Activated CD4-positive, alpha-beta T cell treated with anti-CD3 and anti-CD28 coated beads, Interleukin-2, amount 10 ng/mL, durations not matched to agents 7 days and 5 days (primary cell): ENCODE results near the gene BIN1. TPM values are rescaled to one million over a fixed set of nuclear protein-coding genes. Genes with fewer than 3 reads are reported as not detected.

Experiments
- CTCF ChIA-PET: fragments of 350-600 bp; sonication (Branson Sonifier 250); formaldehyde crosslinking; loops from one replicate; lab custom pipeline; 2021; ENCODE audit warnings: antibody characterized with exemption; lab: Charles Lee
- POLR2A ChIA-PET: fragments of 350-600 bp; sonication (Branson Sonifier 250); formaldehyde crosslinking; loops from one replicate; lab custom pipeline; 2021; ENCODE audit warnings: antibody characterized with exemption; lab: Charles Lee
- DNase-seq: peaks from one replicate; pipeline ENCODE4 v3.0.0-alpha.2; 2020
- H3K27ac Mint-ChIP-seq: one replicate; pipeline ENCODE4 v1.8.0; 2021; ENCODE audit warnings: mild to moderate bottlenecking, moderate library complexity, mixed read lengths
- H3K27me3 Mint-ChIP-seq: one replicate; pipeline ENCODE4 v1.8.0; 2021; ENCODE audit warnings: mixed read lengths
- H3K36me3 Mint-ChIP-seq: one replicate; pipeline ENCODE4 v1.8.0; 2021; ENCODE audit warnings: low read depth, mixed read lengths
- H3K4me1 Mint-ChIP-seq: one replicate; pipeline ENCODE4 v1.8.0; 2021; ENCODE audit warnings: mixed read lengths
- H3K4me3 Mint-ChIP-seq: one replicate; pipeline ENCODE4 v1.8.0; 2021; ENCODE audit warnings: mild to moderate bottlenecking, moderate library complexity, mixed read lengths
- H3K9me3 Mint-ChIP-seq: one replicate; pipeline ENCODE4 v1.8.0; 2021; ENCODE audit warnings: mixed read lengths
- total RNA-seq, 2 experiments: library from RNA; stranded (reverse); gene quantifications; one replicate each; pipeline ENCODE4 v1.2.3, GENCODE V29; 2021

Gene BIN1
- total RNA-seq, 2 experiments from 2014 or later = 140 to 148 TPM

DNA sequence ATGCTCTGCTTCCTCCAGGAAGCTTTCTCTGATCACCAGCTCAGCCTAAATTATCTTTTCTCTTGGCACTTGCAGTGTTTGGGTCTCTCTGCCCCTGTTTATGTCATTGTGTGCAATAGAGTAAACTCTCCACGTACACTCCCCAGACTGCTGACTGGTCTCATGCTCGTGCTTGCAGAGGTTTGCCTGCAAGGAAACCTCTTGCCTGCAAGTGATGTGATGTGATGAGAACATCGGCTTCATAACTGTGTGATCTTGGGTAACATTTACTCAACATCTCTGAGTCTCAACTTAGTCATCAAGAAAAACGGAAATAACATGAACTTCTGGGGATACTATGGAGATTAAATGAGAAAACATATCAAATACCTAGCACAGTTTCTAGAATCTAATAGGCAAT, 92.3 kb downstream of the BIN1 start:
- H3K36me3 Mint-ChIP-seq = no peaks in the 10 kb centered on the region
- H3K27ac Mint-ChIP-seq = no peak overlapping the region
- no peaks in the 10 kb centered on the region for H3K4me1 Mint-ChIP-seq
- no peaks in the 10 kb centered on the region for H3K9me3 Mint-ChIP-seq
- peaks cover 34% of the 10 kb centered on the region for H3K27me3 Mint-ChIP-seq
- no peak overlapping the region for H3K4me3 Mint-ChIP-seq
- no peak for DNase-seq
- CTCF ChIA-PET = no interaction called here
- POLR2A ChIA-PET = no interaction called here

DNA sequence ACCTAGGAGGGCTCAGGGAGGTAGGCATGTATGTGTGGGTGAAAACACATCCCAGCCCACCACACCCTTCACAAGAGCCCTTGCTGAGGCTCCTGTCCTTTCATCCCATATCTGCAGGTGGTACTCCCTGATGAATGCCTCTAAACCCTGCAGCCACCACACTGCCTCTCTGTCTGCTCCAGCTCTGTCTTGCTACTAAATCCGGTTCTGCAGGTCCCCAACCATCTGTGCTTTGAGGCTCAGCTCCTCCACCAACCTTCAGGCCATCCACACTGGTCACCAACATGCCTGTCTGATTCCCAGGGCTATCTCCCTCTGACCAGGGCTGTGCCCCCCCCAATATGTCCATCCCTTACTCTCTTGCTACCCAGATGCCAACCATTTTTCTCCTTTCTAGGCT, 92.7 kb downstream of the BIN1 start:
- ChIA-PET CTCF (no interaction called here), POLR2A (no interaction called here)
- Mint-ChIP-seq H3K9me3 (no peaks in the 10 kb centered on the region), H3K27ac (no peak overlapping the region), H3K27me3 (peaks cover 32% of the 10 kb centered on the region), H3K36me3 (no peaks in the 10 kb centered on the region), H3K4me3 (no peak overlapping the region), H3K4me1 (no peaks in the 10 kb centered on the region)
- DNase-seq = no peak

DNA sequence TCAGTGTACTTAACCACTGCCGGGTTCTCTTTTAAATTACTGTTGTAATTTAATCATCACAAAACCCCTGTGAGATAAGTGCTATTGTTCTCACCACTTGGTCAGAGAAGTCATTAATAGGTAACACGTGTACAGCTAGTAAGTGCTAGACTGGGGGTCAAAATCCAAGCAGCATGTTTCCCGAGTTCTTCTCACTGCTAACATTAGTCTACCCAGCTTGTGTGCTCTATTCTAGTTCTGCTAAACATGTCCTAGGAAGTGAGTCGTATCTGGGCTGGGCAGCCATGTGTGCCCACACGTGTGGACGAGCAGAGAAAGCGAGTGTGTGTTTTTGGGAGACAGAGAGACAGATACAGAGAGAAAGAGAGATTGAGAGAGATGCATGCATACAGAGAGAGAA, 94.1 kb downstream of the BIN1 start:
- H3K27me3 Mint-ChIP-seq = peaks cover 41% of the 10 kb centered on the region
- H3K27ac Mint-ChIP-seq = no peak overlapping the region
- no peaks in the 10 kb centered on the region for H3K36me3 Mint-ChIP-seq
- ChIA-PET CTCF (no interaction called here), POLR2A (no interaction called here)
- H3K9me3 Mint-ChIP-seq = no peaks in the 10 kb centered on the region
- no peak for DNase-seq
- no peaks in the 10 kb centered on the region for H3K4me1 Mint-ChIP-seq
- no peak overlapping the region for H3K4me3 Mint-ChIP-seq

DNA sequence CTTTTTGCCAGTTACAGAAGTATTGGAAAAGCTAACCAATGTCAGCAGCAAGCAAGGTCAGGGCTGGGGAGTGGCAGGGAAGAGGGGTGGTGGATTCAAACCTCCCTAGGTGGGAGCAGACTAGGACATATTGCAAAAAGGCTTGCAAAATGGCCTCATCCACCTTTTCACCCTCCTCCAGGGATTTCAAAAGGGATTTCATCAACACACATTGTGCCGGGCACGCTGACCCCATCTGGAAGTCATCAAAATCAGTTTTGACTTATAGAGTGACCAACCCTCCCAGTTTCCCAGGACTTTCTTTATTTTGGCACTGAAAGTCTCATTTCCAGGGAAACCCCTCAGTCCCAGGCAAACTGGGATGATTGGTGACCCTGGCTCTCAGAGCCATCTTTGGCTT, 94.7 kb downstream of the BIN1 start:
- H3K9me3 Mint-ChIP-seq = no peaks in the 10 kb centered on the region
- no peak for DNase-seq
- ChIA-PET POLR2A (no interaction called here), CTCF (no interaction called here)
- no peak overlapping the region for H3K4me3 Mint-ChIP-seq
- H3K27ac Mint-ChIP-seq = no peak overlapping the region
- no peaks in the 10 kb centered on the region for H3K4me1 Mint-ChIP-seq
- H3K36me3 Mint-ChIP-seq = no peaks in the 10 kb centered on the region
- peaks cover 38% of the 10 kb centered on the region for H3K27me3 Mint-ChIP-seq

DNA sequence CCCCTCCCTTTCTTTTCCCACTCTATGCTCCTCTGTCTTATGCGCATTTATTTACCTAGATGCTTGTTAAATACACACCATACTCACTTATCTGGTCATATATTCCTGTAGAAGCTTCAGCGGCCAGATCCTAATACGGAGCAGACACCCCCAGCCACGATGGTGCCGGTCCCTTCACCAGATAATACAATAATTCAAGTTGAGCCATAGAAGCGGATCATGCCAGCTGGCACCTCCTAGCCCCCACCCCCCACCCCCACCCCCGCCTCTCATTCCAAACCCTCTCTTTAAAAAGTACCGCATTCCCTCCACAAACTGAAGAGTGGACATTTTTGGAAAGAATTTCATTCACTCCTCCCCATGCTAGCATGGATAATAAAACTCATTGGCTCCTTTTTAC, 95.2 kb downstream of the BIN1 start:
- CTCF ChIA-PET = no interaction called here

DNA sequence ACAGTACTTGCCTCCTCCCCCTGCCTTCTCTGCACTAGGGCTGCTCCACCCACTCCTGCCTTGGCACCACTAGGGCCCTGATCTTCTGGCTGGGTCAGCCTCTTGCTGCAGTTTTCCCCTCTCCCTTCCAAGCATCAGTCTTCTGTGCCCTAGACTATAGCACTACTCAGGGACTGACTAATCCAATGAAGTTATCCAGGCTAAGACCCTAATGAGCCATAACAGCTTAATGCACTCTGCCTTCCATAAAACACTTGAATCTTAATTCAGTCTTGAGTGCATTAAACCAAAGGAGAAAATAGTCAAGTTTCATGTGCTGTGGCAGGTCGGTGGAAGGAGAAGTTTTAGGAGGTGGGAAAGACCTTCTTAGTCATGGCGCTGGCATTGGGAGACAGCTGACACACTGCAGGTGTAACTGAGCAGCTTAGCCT, 95.7 kb downstream of the BIN1 start:
- H3K27me3 Mint-ChIP-seq = peaks cover 38% of the 10 kb centered on the region

More for the DNA sequence above, 95.2 kb downstream of the BIN1 start:
- H3K27ac Mint-ChIP-seq = no peak overlapping the region
- DNase-seq = no peak
- POLR2A ChIA-PET = no interaction called here
- peaks cover 38% of the 10 kb centered on the region for H3K27me3 Mint-ChIP-seq
- H3K4me1 Mint-ChIP-seq = no peaks in the 10 kb centered on the region
- H3K4me3 Mint-ChIP-seq = no peak overlapping the region
- no peaks in the 10 kb centered on the region for H3K9me3 Mint-ChIP-seq
- H3K36me3 Mint-ChIP-seq = no peaks in the 10 kb centered on the region

DNA sequence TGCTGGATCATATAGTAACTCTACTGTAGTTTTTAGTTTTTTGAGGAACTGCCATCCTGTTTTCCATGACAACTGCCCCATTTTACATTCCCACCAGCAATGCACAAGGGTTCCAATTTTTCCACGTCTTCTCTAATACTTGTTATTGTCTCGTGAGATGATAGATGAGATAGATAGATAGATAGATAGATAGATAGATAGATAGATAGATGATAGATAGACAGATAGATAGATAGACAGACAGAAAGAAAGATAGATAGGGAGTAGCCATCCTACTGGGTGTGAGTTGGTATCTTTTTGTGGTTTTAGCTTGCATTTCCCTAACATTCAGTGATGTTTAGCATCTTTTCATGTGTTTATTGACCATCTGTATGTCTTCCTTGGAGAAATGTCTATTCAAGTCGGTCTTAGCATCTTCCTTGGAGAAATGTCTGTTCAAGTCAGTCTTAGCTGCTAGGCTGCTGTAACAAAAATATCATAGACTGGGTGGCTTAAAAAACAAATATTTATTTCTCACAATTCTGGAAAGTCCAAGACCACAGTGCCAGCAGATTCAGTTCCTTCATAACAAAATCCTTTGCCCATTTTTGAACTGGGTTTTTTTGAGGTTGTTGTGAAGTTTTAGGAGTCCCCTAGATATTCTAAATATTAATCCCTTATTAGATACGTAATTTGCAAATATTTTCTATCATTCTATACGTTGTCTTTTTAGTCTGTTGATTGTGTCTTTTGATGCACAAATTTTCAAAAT, 98.5 kb downstream of the BIN1 start:
- ChIA-PET POLR2A (no interaction called here), CTCF (no interaction called here)
- Mint-ChIP-seq H3K27ac (no peak overlapping the region), H3K9me3 (no peaks in the 10 kb centered on the region), H3K4me3 (no peak overlapping the region), H3K27me3 (peaks cover 33% of the 10 kb centered on the region), H3K36me3 (no peaks in the 10 kb centered on the region), H3K4me1 (no peaks in the 10 kb centered on the region)
- DNase-seq = no peak

More for the DNA sequence above, 95.7 kb downstream of the BIN1 start:
- ChIA-PET POLR2A (no interaction called here), CTCF (no interaction called here)
- H3K36me3 Mint-ChIP-seq = no peaks in the 10 kb centered on the region
- H3K4me1 Mint-ChIP-seq = no peaks in the 10 kb centered on the region
- no peaks in the 10 kb centered on the region for H3K9me3 Mint-ChIP-seq
- H3K4me3 Mint-ChIP-seq = no peak overlapping the region
- no peak for DNase-seq
- H3K27ac Mint-ChIP-seq = no peak overlapping the region

DNA sequence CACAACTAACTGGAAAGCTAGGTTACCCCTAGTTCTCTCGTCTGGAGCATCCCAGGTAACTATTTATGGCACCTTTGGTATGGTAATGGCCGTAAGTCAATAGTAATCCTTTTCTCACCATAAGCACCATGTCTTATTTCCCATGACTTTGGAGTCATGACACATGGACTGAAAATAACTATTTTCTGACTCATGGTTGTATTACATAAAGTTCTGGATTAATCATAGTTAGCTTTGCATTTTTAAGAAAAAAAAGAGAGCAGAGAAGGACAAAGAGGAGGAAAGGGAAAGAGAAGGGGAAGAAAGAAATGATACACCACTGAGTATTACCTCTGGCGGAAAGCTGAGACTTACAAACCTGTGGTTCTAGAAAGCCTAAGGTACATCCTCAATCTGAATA, 99.3 kb downstream of the BIN1 start:
- no peak for DNase-seq
- CTCF ChIA-PET = no interaction called here
- H3K4me3 Mint-ChIP-seq = no peak overlapping the region

DNA sequence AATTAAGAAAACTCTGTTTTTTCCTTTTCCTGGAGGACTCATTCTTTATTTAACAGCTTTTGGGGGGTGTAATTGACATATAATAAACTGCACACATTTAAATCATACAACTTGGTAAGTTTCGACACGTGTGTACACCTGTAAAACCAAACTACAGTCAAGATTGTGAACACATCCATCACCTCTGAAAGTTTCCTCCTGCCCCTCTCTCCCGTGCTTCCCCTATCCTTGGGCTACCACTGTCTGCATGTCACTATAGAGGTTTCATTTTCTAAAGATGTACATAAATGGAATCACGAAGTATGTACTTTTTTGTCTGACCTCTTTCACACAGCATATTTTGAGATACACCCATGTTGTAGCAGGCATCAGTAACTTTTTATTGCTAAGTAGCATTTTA, 100.0 kb downstream of the BIN1 start:
- Mint-ChIP-seq H3K36me3 (no peaks in the 10 kb centered on the region), H3K27me3 (peaks cover 29% of the 10 kb centered on the region), H3K27ac (no peak overlapping the region), H3K4me1 (no peaks in the 10 kb centered on the region), H3K9me3 (no peaks in the 10 kb centered on the region), H3K4me3 (no peak overlapping the region)
- CTCF ChIA-PET = interaction anchor here (0.7 kb wide), 1 partner anchor 18 kb away, joined by 3 read pairs; no protein-coding TSS in a partner anchor
- POLR2A ChIA-PET = no interaction called here
- DNase-seq = no peak

More for the DNA sequence above, 99.3 kb downstream of the BIN1 start:
- H3K27ac Mint-ChIP-seq = no peak overlapping the region
- POLR2A ChIA-PET = no interaction called here
- no peaks in the 10 kb centered on the region for H3K9me3 Mint-ChIP-seq
- H3K4me1 Mint-ChIP-seq = no peaks in the 10 kb centered on the region
- H3K36me3 Mint-ChIP-seq = no peaks in the 10 kb centered on the region
- H3K27me3 Mint-ChIP-seq = peaks cover 29% of the 10 kb centered on the region

DNA sequence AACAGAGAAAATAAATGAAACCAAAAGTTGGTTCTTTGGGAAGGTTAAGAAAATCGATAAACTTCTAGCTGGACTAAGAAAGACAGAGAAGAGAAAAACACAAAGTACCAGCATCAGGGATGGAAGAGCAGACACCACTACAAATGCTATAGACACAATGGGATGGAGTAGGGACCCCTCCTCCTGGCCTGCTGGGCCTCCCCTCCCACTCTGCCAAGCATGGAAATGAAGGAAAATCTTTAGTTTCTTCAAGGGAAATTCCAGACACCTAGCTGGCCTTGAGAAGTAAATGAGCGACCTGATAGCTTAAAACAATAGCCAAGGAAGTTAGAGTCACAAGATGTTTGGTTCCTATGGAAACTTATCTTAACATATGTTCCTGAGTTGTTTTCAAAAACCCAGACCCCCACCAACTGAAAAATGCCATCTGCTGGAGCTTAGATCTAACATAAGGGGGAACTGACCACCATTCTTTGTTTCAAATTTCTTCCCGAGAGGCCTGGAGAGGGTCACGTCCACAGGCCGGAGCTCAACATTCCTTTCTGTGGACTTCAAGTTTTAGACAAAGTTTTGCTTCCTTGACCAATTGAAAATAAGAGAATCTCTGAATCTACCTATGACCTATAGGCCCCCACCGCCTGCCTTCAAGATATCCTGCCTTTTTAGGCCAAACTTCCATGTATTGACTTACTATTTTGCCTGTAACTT, 101.9 kb downstream of the BIN1 start:
- Mint-ChIP-seq H3K27ac (no peak overlapping the region), H3K4me3 (no peak overlapping the region), H3K27me3 (peaks cover 17% of the 10 kb centered on the region), H3K4me1 (peaks cover 2% of the 10 kb centered on the region), H3K9me3 (no peaks in the 10 kb centered on the region), H3K36me3 (no peaks in the 10 kb centered on the region)
- ChIA-PET POLR2A (no interaction called here), CTCF (interaction anchor here (0.6 to 1.7 kb wide), 3 partner anchors 14 to 537 kb away, joined by 3 read pairs; no protein-coding TSS in a partner anchor)
- no peak for DNase-seq

DNA sequence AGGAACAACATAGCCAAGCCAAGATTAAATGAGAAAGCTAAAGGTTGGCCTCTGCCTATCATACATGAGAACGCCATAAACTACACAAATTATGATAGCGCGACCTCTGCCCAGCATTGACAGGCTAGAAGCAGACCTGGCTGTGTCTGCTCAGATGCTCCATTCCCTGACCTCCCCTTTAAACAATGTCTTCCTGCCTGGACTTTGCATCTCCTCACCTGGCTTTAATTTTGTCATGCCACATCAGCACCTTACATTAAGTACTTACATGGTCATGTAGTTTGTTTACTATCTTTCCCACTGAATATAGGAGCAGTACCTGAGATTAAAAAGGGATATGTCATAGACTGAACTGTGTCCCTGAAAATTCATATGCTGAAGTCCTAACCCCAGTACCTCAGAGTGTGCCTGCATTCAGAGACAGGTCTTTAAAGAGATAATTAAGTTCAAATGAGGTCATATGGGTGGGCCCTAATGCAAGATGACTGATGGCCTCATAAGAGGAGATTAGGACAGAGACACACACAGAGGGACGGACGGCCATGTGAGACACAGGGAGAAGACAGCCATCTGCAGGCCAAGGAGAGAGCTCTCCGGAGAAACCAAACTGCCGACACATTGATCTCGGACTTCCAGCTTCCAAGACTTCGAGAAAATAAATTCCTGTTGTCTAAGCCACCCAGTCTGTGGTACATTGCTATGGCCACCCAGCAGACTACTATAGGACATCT, 103.7 kb downstream of the BIN1 start:
- H3K27me3 Mint-ChIP-seq = peaks cover 7% of the 10 kb centered on the region
- no peak for DNase-seq
- peaks cover 2% of the 10 kb centered on the region for H3K4me1 Mint-ChIP-seq
- no peaks in the 10 kb centered on the region for H3K36me3 Mint-ChIP-seq
- H3K27ac Mint-ChIP-seq = no peak overlapping the region
- H3K9me3 Mint-ChIP-seq = no peaks in the 10 kb centered on the region
- ChIA-PET POLR2A (no interaction called here), CTCF (interaction anchor here (0.8 to 1.0 kb wide), 2 partner anchors 15 to 22 kb away, joined by 3 read pairs; no protein-coding TSS in a partner anchor)
- H3K4me3 Mint-ChIP-seq = no peak overlapping the region

DNA sequence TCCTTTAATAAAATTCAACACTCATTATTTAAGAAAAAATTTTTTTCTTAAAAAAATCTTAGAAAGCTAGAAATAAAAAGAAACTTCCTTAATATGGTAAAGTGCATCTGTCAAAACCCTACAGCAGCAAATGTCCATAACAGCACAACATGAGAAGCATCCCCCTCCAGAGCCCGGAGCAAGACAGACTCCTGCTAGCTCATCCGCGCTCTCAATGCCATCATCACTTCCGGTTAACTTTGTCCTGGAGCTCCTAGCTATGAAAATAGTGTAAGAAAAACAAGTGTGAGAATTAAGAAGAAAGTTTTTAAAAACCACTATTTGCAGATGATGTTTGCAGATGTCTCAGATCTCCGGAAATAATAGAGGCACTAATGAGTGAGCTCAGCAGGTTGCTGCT, 105.2 kb downstream of the BIN1 start:
- Mint-ChIP-seq H3K4me3 (no peak overlapping the region), H3K27ac (no peak overlapping the region), H3K4me1 (peaks cover 2% of the 10 kb centered on the region), H3K9me3 (no peaks in the 10 kb centered on the region), H3K36me3 (no peaks in the 10 kb centered on the region), H3K27me3 (peaks cover 4% of the 10 kb centered on the region)
- ChIA-PET CTCF (interaction anchor here (0.9 kb wide), 1 partner anchor 30 kb away, joined by 3 read pairs; no protein-coding TSS in a partner anchor), POLR2A (no interaction called here)
- DNase-seq = no peak

DNA sequence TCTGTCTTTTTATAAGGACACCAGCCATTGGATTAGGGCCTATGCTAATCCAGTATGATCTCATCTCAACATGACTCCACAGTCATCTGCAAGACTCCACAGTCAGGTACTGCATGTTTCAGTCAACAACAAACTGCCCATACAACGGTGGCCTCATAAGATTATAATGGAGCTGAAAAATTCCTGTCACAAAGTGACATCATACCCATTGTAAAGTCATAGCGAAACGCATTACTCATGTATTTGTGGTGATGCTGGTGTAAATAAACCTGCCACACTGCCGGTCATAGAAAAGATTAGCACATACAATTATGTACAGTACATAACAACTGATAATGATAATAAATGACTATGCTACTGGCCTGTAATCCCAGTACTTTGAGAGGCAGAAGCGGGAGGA, 106.0 kb downstream of the BIN1 start:
- ChIA-PET POLR2A (no interaction called here), CTCF (no interaction called here)
- DNase-seq = no peak
- no peaks in the 10 kb centered on the region for H3K9me3 Mint-ChIP-seq
- H3K27ac Mint-ChIP-seq = no peak overlapping the region
- peaks cover 4% of the 10 kb centered on the region for H3K27me3 Mint-ChIP-seq
- H3K4me3 Mint-ChIP-seq = no peak overlapping the region
- no peaks in the 10 kb centered on the region for H3K36me3 Mint-ChIP-seq
- H3K4me1 Mint-ChIP-seq = peaks cover 2% of the 10 kb centered on the region
